ENCODE results near the gene SPO11. TPM values are rescaled to one million over a fixed set of nuclear protein-coding genes. Genes with fewer than 3 reads are reported as not detected.

SPO11 gene
- total RNA-seq, 4 donors from 2014 or later: not detected

GRCh38 chr20:57294550-57294949, 35.1 kb upstream of the SPO11 start:
- DNase-seq (ENCODE audit: low spot score in 2 of 2): no peak
- no peaks in the 10 kb centered on the region for H3K9me3 ChIP-seq
- WGBS, 2 donors: 61 to 78% methylated on average over 3 of the region's 3 CpGs
- H3K4me3 ChIP-seq: no peak overlapping the region
- peaks cover 0 to 5% (median 1%) of the 10 kb centered on the region in 4 donors for H3K4me1 ChIP-seq
- no peaks in the 10 kb centered on the region for H3K36me3 ChIP-seq
- no peak for TF ChIP-seq POLR2A (IDR thresholded peaks at IDR 0.05)
- TF ChIP-seq EP300 (IDR thresholded peaks at IDR 0.05): no peak
- TF ChIP-seq CTCF (IDR thresholded peaks at IDR 0.05): no peak
- no peak overlapping the region for H3K27ac ChIP-seq
- H3K27me3 ChIP-seq: no peaks in the 10 kb centered on the region

GRCh38 chr20:57298457-57298856, 31.1 kb upstream of the SPO11 start:
- no peak overlapping the region for H3K4me3 ChIP-seq
- no peaks in the 10 kb centered on the region for H3K4me1 ChIP-seq
- WGBS, 2 donors: 83 to 86% methylated on average over 4 of the region's 4 CpGs
- TF ChIP-seq POLR2A (IDR thresholded peaks at IDR 0.05) (no peak), CTCF (IDR thresholded peaks at IDR 0.05) (no peak), EP300 (IDR thresholded peaks at IDR 0.05) (no peak)
- no peak overlapping the region for H3K27ac ChIP-seq
- no peaks in the 10 kb centered on the region for H3K27me3 ChIP-seq
- H3K9me3 ChIP-seq: no peaks in the 10 kb centered on the region
- DNase-seq (ENCODE audit: low spot score in 2 of 2): no peak
- no peaks in the 10 kb centered on the region for H3K36me3 ChIP-seq

- Histone ChIP-seq H3K4me1 (no peaks in the 10 kb centered on the region), H3K27me3 (no peaks in the 10 kb centered on the region), H3K9me3 (no peaks in the 10 kb centered on the region), H3K4me3 (no peak overlapping the region), H3K36me3 (no peaks in the 10 kb centered on the region), H3K27ac (no peak overlapping the region)
- no peak for TF ChIP-seq EP300 (IDR thresholded peaks at IDR 0.05)
- TF ChIP-seq POLR2A (IDR thresholded peaks at IDR 0.05): no peak
- no peak for TF ChIP-seq CTCF (IDR thresholded peaks at IDR 0.05)
- no peak for DNase-seq (ENCODE audit: low spot score in 2 of 2)
- WGBS, 2 donors: 64 to 66% methylated on average over 14 of the region's 14 CpGs
Measured at GRCh38 chr20:57301026-57301425, 28.6 kb upstream of the SPO11 start.

- Histone ChIP-seq H3K27ac (no peak overlapping the region), H3K4me1 (no peaks in the 10 kb centered on the region), H3K4me3 (no peak overlapping the region), H3K36me3 (no peaks in the 10 kb centered on the region), H3K9me3 (no peaks in the 10 kb centered on the region), H3K27me3 (no peaks in the 10 kb centered on the region)
- 82 to 84% methylated on average over 5 of the region's 5 CpGs for WGBS, 2 donors
- no peak for DNase-seq (ENCODE audit: low spot score in 2 of 2)
- TF ChIP-seq EP300 (IDR thresholded peaks at IDR 0.05): no peak
- no peak for TF ChIP-seq POLR2A (IDR thresholded peaks at IDR 0.05)
Measured at GRCh38 chr20:57306747-57307146, 22.9 kb upstream of the SPO11 start.

GRCh38 chr20:57308451-57309271, 20.9 kb upstream of the SPO11 start:
- Histone ChIP-seq H3K4me1 (no peaks in the 10 kb centered on the region), H3K27me3 (no peaks in the 10 kb centered on the region), H3K27ac (no peak overlapping the region), H3K36me3 (no peaks in the 10 kb centered on the region), H3K4me3 (no peak overlapping the region), H3K9me3 (no peaks in the 10 kb centered on the region)
- DNase-seq (ENCODE audit: low spot score in 2 of 2): no peak
- 53% methylated on average over 13 of the region's 13 CpGs for WGBS, 2 donors
- no peak for TF ChIP-seq EP300 (IDR thresholded peaks at IDR 0.05)
- no peak for TF ChIP-seq POLR2A (IDR thresholded peaks at IDR 0.05)
- no peak for TF ChIP-seq CTCF (IDR thresholded peaks at IDR 0.05)

Measured in tibial nerve (tissue), 4 donors.